ENCODE data around the gene AP1B1. TPM values are rescaled to one million over a fixed set of nuclear protein-coding genes. Genes with fewer than 3 reads are reported as not detected.
A peak's percentile ranks its signal among the peaks of the same experiment; 100 is the strongest.

AP1B1 gene
- total and polyA plus RNA-seq, 4 donors, result 17.6 to 63.4 (median 44.0) TPM

DNA sequence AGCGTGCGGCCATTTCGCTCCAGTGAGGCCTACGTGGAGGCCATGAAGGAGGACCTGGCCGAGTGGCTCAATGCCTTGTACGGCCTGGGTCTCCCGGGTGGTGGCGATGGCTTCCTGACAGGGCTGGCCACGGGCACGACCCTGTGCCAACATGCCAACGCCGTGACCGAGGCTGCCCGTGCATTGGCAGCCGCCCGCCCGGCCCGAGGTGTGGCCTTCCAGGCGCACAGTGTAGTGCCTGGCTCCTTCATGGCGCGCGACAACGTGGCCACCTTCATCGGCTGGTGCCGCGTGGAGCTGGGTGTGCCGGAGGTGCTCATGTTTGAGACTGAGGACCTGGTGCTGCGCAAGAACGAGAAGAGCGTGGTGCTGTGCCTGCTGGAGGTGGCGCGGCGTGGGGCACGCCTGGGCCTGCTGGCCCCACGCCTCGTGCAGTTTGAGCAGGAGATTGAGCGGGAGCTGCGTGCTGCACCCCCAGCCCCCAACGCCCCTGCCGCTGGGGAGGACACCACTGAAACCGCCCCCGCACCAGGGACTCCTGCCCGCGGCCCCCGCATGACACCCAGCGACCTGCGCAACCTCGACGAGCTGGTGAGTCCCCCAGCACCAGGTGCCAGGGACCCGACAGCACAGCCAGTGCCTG is 80.1 kb downstream of the AP1B1 start:
- TF ChIP-seq, protein P1, sequence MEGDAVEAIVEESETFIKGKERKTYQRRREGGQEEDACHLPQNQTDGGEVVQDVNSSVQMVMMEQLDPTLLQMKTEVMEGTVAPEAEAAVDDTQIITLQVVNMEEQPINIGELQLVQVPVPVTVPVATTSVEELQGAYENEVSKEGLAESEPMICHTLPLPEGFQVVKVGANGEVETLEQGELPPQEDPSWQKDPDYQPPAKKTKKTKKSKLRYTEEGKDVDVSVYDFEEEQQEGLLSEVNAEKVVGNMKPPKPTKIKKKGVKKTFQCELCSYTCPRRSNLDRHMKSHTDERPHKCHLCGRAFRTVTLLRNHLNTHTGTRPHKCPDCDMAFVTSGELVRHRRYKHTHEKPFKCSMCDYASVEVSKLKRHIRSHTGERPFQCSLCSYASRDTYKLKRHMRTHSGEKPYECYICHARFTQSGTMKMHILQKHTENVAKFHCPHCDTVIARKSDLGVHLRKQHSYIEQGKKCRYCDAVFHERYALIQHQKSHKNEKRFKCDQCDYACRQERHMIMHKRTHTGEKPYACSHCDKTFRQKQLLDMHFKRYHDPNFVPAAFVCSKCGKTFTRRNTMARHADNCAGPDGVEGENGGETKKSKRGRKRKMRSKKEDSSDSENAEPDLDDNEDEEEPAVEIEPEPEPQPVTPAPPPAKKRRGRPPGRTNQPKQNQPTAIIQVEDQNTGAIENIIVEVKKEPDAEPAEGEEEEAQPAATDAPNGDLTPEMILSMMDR (IDR thresholded peaks at IDR 0.05; ENCODE audit: low read depth, low read length, missing input control), result no peak
- TF ChIP-seq, protein P2, sequence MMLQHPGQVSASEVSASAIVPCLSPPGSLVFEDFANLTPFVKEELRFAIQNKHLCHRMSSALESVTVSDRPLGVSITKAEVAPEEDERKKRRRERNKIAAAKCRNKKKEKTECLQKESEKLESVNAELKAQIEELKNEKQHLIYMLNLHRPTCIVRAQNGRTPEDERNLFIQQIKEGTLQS (IDR thresholded peaks at IDR 0.05), result no peak
- no peak for TF ChIP-seq JUND (IDR thresholded peaks at IDR 0.05)
- TF ChIP-seq HNF4G (IDR thresholded peaks at IDR 0.05), result no peak
- Histone ChIP-seq H3K4me1 (ENCODE audit: control insufficient read depth in 4 of 4, insufficient read depth in 4 of 4, low read length in 3 of 4) (peaks cover 14 to 49% (median 24%) of the 10 kb centered on the region in 4 donors), H3K27ac (ENCODE audit: low read depth in 1 of 2, low read length in 2 of 2) (no peak overlapping the region), H3K9ac (ENCODE audit: low read depth in 1 of 2, low read length in 2 of 2) (no peak overlapping the region), H3K4me3 (ENCODE audit: low read depth in 1 of 3, low read length in 3 of 3) (peak overlapping the region in 1 of 3 donors; percentile 89), H3K36me3 (ENCODE audit: control insufficient read depth in 4 of 4, insufficient read depth in 3 of 4, low read depth in 1 of 4, low read length in 3 of 4) (no peaks in the 10 kb centered on the region), H3K27me3 (ENCODE audit: control insufficient read depth in 4 of 4, insufficient read depth in 4 of 4, low read length in 3 of 4) (no peaks in the 10 kb centered on the region), H3K9me3 (ENCODE audit: control insufficient read depth in 4 of 4, low read length in 3 of 4) (no peaks in the 10 kb centered on the region)
- DNase-seq (ENCODE audit: low spot score), result no peak
- WGBS, result 87% methylated on average over 50 of the region's 50 CpGs

DNA sequence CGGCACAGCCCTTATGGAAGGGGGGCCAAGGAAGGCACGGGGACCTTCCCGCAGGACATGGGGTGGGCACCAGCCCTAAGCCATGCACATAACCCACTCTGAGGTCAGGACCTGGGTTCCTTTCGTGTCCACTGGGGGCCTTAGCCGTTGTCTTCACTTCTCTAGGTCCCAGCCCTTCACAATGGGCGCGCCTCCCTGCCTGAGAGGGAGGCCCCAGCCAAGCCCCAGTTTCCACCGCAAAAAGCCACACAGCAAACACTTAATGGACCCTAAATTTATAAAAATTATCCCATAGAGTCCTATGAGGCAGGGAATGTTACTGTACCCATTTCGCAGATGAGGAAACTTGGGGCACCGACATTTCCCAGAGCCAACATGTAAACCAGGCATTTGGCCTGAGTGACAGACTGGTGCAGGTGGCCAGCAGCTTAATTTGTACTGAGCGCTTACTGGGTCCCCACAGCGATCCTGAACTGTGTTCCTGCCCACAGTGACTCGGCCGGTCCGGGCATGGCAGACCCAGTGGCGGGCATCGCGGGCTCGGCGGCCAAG is 80.7 kb downstream of the AP1B1 start:
- H3K36me3 ChIP-seq (ENCODE audit: control insufficient read depth in 4 of 4, insufficient read depth in 3 of 4, low read depth in 1 of 4, low read length in 3 of 4), result no peaks in the 10 kb centered on the region
- peak overlapping the region in 1 of 2 donors; percentile 68 for H3K9ac ChIP-seq (ENCODE audit: low read depth in 1 of 2, low read length in 2 of 2)
- H3K4me3 ChIP-seq (ENCODE audit: low read depth in 1 of 3, low read length in 3 of 3), result peak overlapping the region; percentile 47 to 89 (median 75)
- peaks cover 19 to 55% (median 28%) of the 10 kb centered on the region in 4 donors for H3K4me1 ChIP-seq (ENCODE audit: control insufficient read depth in 4 of 4, insufficient read depth in 4 of 4, low read length in 3 of 4)
- no peak overlapping the region for H3K27ac ChIP-seq (ENCODE audit: low read depth in 1 of 2, low read length in 2 of 2)
- no peak for DNase-seq (ENCODE audit: low spot score)
- TF ChIP-seq RAD21 (IDR thresholded peaks at IDR 0.05), result no peak
- TF ChIP-seq, protein P3, sequence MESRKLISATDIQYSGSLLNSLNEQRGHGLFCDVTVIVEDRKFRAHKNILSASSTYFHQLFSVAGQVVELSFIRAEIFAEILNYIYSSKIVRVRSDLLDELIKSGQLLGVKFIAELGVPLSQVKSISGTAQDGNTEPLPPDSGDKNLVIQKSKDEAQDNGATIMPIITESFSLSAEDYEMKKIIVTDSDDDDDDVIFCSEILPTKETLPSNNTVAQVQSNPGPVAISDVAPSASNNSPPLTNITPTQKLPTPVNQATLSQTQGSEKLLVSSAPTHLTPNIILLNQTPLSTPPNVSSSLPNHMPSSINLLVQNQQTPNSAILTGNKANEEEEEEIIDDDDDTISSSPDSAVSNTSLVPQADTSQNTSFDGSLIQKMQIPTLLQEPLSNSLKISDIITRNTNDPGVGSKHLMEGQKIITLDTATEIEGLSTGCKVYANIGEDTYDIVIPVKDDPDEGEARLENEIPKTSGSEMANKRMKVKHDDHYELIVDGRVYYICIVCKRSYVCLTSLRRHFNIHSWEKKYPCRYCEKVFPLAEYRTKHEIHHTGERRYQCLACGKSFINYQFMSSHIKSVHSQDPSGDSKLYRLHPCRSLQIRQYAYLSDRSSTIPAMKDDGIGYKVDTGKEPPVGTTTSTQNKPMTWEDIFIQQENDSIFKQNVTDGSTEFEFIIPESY (IDR thresholded peaks at IDR 0.05), result no peak
- no peak for TF ChIP-seq NR2F2 (IDR thresholded peaks at IDR 0.05)
- TF ChIP-seq RXRA (IDR thresholded peaks at IDR 0.05), result no peak
- no peak for TF ChIP-seq JUND (IDR thresholded peaks at IDR 0.05)
- no peak for TF ChIP-seq FOXA1 (IDR thresholded peaks at IDR 0.05)
- TF ChIP-seq, protein P4, sequence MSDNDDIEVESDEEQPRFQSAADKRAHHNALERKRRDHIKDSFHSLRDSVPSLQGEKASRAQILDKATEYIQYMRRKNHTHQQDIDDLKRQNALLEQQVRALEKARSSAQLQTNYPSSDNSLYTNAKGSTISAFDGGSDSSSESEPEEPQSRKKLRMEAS (IDR thresholded peaks at IDR 0.05), result no peak
- no peak for TF ChIP-seq SP1 (IDR thresholded peaks at IDR 0.05)
- TF ChIP-seq HNF4G (IDR thresholded peaks at IDR 0.05), result no peak
- no peak for TF ChIP-seq EGR1 (IDR thresholded peaks at IDR 0.05; ENCODE audit: low read depth in 2 of 2)
- TF ChIP-seq, protein P2 (IDR thresholded peaks at IDR 0.05), result no peak
- TF ChIP-seq, protein P5, sequence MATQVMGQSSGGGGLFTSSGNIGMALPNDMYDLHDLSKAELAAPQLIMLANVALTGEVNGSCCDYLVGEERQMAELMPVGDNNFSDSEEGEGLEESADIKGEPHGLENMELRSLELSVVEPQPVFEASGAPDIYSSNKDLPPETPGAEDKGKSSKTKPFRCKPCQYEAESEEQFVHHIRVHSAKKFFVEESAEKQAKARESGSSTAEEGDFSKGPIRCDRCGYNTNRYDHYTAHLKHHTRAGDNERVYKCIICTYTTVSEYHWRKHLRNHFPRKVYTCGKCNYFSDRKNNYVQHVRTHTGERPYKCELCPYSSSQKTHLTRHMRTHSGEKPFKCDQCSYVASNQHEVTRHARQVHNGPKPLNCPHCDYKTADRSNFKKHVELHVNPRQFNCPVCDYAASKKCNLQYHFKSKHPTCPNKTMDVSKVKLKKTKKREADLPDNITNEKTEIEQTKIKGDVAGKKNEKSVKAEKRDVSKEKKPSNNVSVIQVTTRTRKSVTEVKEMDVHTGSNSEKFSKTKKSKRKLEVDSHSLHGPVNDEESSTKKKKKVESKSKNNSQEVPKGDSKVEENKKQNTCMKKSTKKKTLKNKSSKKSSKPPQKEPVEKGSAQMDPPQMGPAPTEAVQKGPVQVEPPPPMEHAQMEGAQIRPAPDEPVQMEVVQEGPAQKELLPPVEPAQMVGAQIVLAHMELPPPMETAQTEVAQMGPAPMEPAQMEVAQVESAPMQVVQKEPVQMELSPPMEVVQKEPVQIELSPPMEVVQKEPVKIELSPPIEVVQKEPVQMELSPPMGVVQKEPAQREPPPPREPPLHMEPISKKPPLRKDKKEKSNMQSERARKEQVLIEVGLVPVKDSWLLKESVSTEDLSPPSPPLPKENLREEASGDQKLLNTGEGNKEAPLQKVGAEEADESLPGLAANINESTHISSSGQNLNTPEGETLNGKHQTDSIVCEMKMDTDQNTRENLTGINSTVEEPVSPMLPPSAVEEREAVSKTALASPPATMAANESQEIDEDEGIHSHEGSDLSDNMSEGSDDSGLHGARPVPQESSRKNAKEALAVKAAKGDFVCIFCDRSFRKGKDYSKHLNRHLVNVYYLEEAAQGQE (IDR thresholded peaks at IDR 0.05), result no peak
- TF ChIP-seq TAF1 (conservative IDR thresholded peaks at IDR 0.05), result no peak
- no peak for TF ChIP-seq FOXA2 (IDR thresholded peaks at IDR 0.05)
- TF ChIP-seq HNF4A (conservative IDR thresholded peaks at IDR 0.05), result no peak
- H3K9me3 ChIP-seq (ENCODE audit: control insufficient read depth in 4 of 4, low read length in 3 of 4), result no peaks in the 10 kb centered on the region
- H3K27me3 ChIP-seq (ENCODE audit: control insufficient read depth in 4 of 4, insufficient read depth in 4 of 4, low read length in 3 of 4), result no peaks in the 10 kb centered on the region
- WGBS, result 77% methylated on average over 20 of the region's 20 CpGs
